Coronary artery (tissue), 2 donors: ENCODE measurements around the gene ERFL.

Experiments used
- DNase-seq: peaks from one replicate; pipeline ENCODE4 v3.0.0-alpha.2; 2017; ENCODE audit warnings: low spot score
- H3K27ac ChIP-seq, 2 donors: fragments of 200-600 bp; sonication (generic); one replicate each; pipeline ENCODE4 v1.5.1; 2016 to 2019
- H3K4me3 ChIP-seq: fragments of 200-600 bp; sonication (generic); 2 replicates; pipeline ENCODE4 v1.5.1; 2016; ENCODE audit warnings: mild to moderate bottlenecking, moderate library complexity
- CTCF ChIP-seq: fragments of 200-600 bp; sonication (generic); IDR thresholded peaks from one replicate; pipeline ENCODE4 v1.5.1; 2019; ENCODE audit warnings: antibody characterized with exemption

Gene ERFL

GRCh38 chr19:41957161-41957837, 29.1 kb upstream of the ERFL start:
- Histone ChIP-seq H3K4me3 (peak overlapping the region; percentile 80), H3K27ac (peak overlapping the region in 1 of 2 donors; percentile 89)
- DNase-seq, result no peak
- TF ChIP-seq CTCF, result no peak

GRCh38 chr19:41956621-41957020, 28.4 kb upstream of the ERFL start:
- no peak for DNase-seq
- no peak for TF ChIP-seq CTCF
- no peak overlapping the region for H3K4me3 ChIP-seq
- H3K27ac ChIP-seq, result no peak overlapping the region

GRCh38 chr19:41955521-41955920, 27.3 kb upstream of the ERFL start:
- no peak for TF ChIP-seq CTCF
- Histone ChIP-seq H3K27ac (no peak overlapping the region), H3K4me3 (no peak overlapping the region)
- DNase-seq, result no peak

- Histone ChIP-seq H3K27ac (no peak overlapping the region), H3K4me3 (no peak overlapping the region)
- DNase-seq, result no peak
- TF ChIP-seq CTCF, result peak; percentile 96
Measured at GRCh38 chr19:41951686-41952172, 23.5 kb upstream of the ERFL start.

GRCh38 chr19:41947091-41947490, 18.8 kb upstream of the ERFL start:
- Histone ChIP-seq H3K4me3 (no peak overlapping the region), H3K27ac (no peak overlapping the region)
- no peak for DNase-seq
- TF ChIP-seq CTCF, result no peak

- no peak overlapping the region for H3K4me3 ChIP-seq
- no peak overlapping the region for H3K27ac ChIP-seq
- no peak for TF ChIP-seq CTCF
- no peak for DNase-seq
Measured at GRCh38 chr19:41945135-41945766, 17.0 kb upstream of the ERFL start.

- TF ChIP-seq CTCF, result no peak
- DNase-seq, result no peak
- H3K27ac ChIP-seq, result no peak overlapping the region
- H3K4me3 ChIP-seq, result no peak overlapping the region
Measured at GRCh38 chr19:41944336-41944735, 16.1 kb upstream of the ERFL start.
